Endothelial cell of umbilical vein (primary cell): ENCODE measurements around the gene DENND5B. TPM values are rescaled to one million over a fixed set of nuclear protein-coding genes. Genes with fewer than 3 reads are reported as not detected.

Experiments
- BruUV-seq: library from RNA; stranded (reverse); fragments of 400-500 nt; replicated peaks from 2 replicates; lab custom pipeline; 2021; lab: Mats Ljungman, UMichigan
- CTCF ChIA-PET: fragments of 300-600, 350-600 bp; sonication (Branson Sonifier 250); formaldehyde crosslinking; loops from one replicate; lab custom pipeline; 2021; ENCODE audit warnings: antibody characterized with exemption, inconsistent platforms; lab: Charles Lee
- POLR2A ChIA-PET: fragments of 300-600, 350-600 bp; sonication (Branson Sonifier 250); formaldehyde crosslinking; loops from one replicate; lab custom pipeline; 2021; ENCODE audit warnings: antibody characterized with exemption, inconsistent platforms; lab: Charles Lee
- DNase-seq: peaks from one replicate; pipeline ENCODE4 v3.0.0-alpha.2; 2011; ENCODE audit warnings: low read depth, low spot score
- FAIRE-seq: peaks from 2 replicates; lab custom pipeline; 2011; peaks lifted over from hg19 to GRCh38; lab: Jason Lieb, UNC
- H2AFZ ChIP-seq: 2 replicates; pipeline ENCODE4 v1.6.0; 2012; ENCODE audit warnings: low read depth, low read length, control low read depth, inconsistent platforms
- H3K27ac ChIP-seq: 2 replicates; pipeline ENCODE4 v1.5.1; 2011; ENCODE audit warnings: low read depth, mild to moderate bottlenecking, control low read depth, low read length, moderate library complexity; ENCODE audit not compliant: insufficient read depth
- H3K27me3 ChIP-seq, 2 experiments: 2 replicates each; pipeline versions ENCODE4 v1.6.0 to v1.6.1; 2011; ENCODE audit warnings: low read length in 2 of 2, mixed read lengths in 1 of 2; ENCODE audit not compliant: control insufficient read depth in 2 of 2, insufficient read depth in 2 of 2
- H3K36me3 ChIP-seq, 2 experiments: 2 replicates in 1 of 2; 3 replicates in 1 of 2; pipeline ENCODE4 v1.5.1; 2011; ENCODE audit warnings: low read length in 2 of 2, mild to moderate bottlenecking in 1 of 2, moderate library complexity in 1 of 2; ENCODE audit not compliant: control insufficient read depth in 2 of 2, insufficient read depth in 2 of 2; ENCODE audit errors: extremely low read depth in 1 of 2
- H3K4me1 ChIP-seq: 3 replicates; pipeline ENCODE4 v1.5.1; 2011; ENCODE audit warnings: mild to moderate bottlenecking, low read length; ENCODE audit not compliant: control insufficient read depth, insufficient read depth; ENCODE audit errors: extremely low read depth
- H3K4me2 ChIP-seq: 2 replicates; pipeline ENCODE4 v1.6.1; 2011; ENCODE audit warnings: low read length, control low read depth, mixed read lengths; ENCODE audit not compliant: insufficient read depth
- H3K4me3 ChIP-seq, 3 experiments: fragments of 200-600 bp in 1 of 3; sonication (generic), shearing (Covaris generic) in 1 of 3; replicated peaks in 1 of 3; 2 replicates each; pipeline ENCODE4 v1.5.1; 2011 to 2016; ENCODE audit warnings: control low read depth in 3 of 3, low read length in 3 of 3, mild to moderate bottlenecking in 2 of 3, inconsistent platforms in 1 of 3, low read depth in 1 of 3, moderate library complexity in 1 of 3; ENCODE audit not compliant: insufficient read depth in 1 of 3
- H3K79me2 ChIP-seq: 2 replicates; pipeline ENCODE4 v1.6.0; 2012; ENCODE audit warnings: low read length, inconsistent platforms; ENCODE audit not compliant: control insufficient read depth, insufficient read depth
- H3K9ac ChIP-seq: replicated peaks from 2 replicates; pipeline ENCODE3; 2011; ENCODE audit warnings: low read length, control low read depth; ENCODE audit not compliant: insufficient read depth; ENCODE audit errors: extremely low read depth
- H3K9me1 ChIP-seq: replicated peaks from 3 replicates; pipeline ENCODE4 v1.6.0; 2011; ENCODE audit warnings: mild to moderate bottlenecking, low read length; ENCODE audit not compliant: control insufficient read depth, insufficient read depth; ENCODE audit errors: extremely low read depth
- H3K9me3 ChIP-seq: replicated peaks from 2 replicates; pipeline ENCODE4 v1.5.1; 2012; ENCODE audit warnings: low read length, inconsistent platforms; ENCODE audit not compliant: control insufficient read depth, insufficient read depth
- H4K20me1 ChIP-seq: replicated peaks from 2 replicates; pipeline ENCODE3; 2011; ENCODE audit warnings: mild to moderate bottlenecking, low read length; ENCODE audit not compliant: control insufficient read depth, insufficient read depth; ENCODE audit errors: extremely low read depth
- CTCF ChIP-seq, 2 donors: IDR thresholded peaks; 1 replicate in 1 of 2; 2 replicates in 1 of 2; pipeline ENCODE4 v1.5.1; 2011; ENCODE audit warnings: low read length in 2 of 2, mild to moderate bottlenecking in 2 of 2, moderate library complexity in 2 of 2, control low read depth in 1 of 2, inconsistent platforms in 1 of 2, low read depth in 1 of 2; ENCODE audit not compliant: insufficient read depth in 1 of 2; ENCODE audit errors: extremely low read depth in 1 of 2
- FOS ChIP-seq: IDR thresholded peaks from 2 replicates; pipeline ENCODE4 v1.6.1; 2011; ENCODE audit warnings: mild to moderate bottlenecking, low read length, moderate library complexity, borderline replicate concordance; ENCODE audit not compliant: insufficient read depth
- GATA2 ChIP-seq: IDR thresholded peaks from 2 replicates; pipeline ENCODE4 v1.7.0; 2011; ENCODE audit warnings: low read depth, mild to moderate bottlenecking, moderate library complexity, mixed read lengths, low read length; ENCODE audit not compliant: insufficient read length, insufficient read depth
- MAX ChIP-seq: IDR thresholded peaks from 2 replicates; pipeline ENCODE4 v1.6.1; 2011; ENCODE audit not compliant: insufficient read depth, insufficient read length
- MYC ChIP-seq: IDR thresholded peaks from one replicate; pipeline ENCODE4 v1.6.1; 2011; ENCODE audit warnings: mild to moderate bottlenecking, low read depth, low read length
- POLR2A ChIP-seq: IDR thresholded peaks from 2 replicates; pipeline ENCODE4 v1.6.1; 2012; ENCODE audit warnings: low read depth, mild to moderate bottlenecking, control low read depth, low read length
- POLR2AphosphoS5 ChIP-seq: IDR thresholded peaks from 2 replicates; pipeline ENCODE4 v1.6.1; 2012; ENCODE audit warnings: low read depth, mild to moderate bottlenecking, control low read depth, low read length, moderate library complexity; ENCODE audit not compliant: insufficient read depth
- dilution Hi-C: fragments of 300-500 bp; cut with MboI; formaldehyde crosslinking; loops from one replicate; pipeline ENCODE4 v1.15.0; 2019; ENCODE audit warnings: low sequenced_read_pairs; ENCODE audit not compliant: extremely low pct_ligation_motif_present
- intact Hi-C: fragments of 100-400 bp; cut with micrococcal nuclease; formaldehyde crosslinking; loops from one replicate; pipeline ENCODE4 v1.10.0; 2022
- polyA plus RNA-seq, 4 experiments: library from polyadenylated mRNA; depleted of rRNA in 3 of 4; stranded (reverse) in 3 of 4; unstranded in 1 of 4; fragments of >200 nt; gene quantifications; 2 replicates each; pipeline versions ENCODE4 v1.2.1 to v1.2.3, GENCODE V29; 2011 to 2012; ENCODE audit warnings: missing spikeins in 1 of 4
- total RNA-seq: library from RNA; stranded (reverse); gene quantifications from 2 replicates; pipeline ENCODE4 v1.2.3, GENCODE V29; 2021

The DENND5B gene
- total and polyA plus RNA-seq, 2 donors (not counting 3 experiments of a cell fraction or from before 2014, with no cell fraction given): 10.3 to 18.3 TPM

GRCh38 chr12:31618228-31619025 is 27.5 kb upstream of the DENND5B start:
- dilution Hi-C loops (no loop called here), intact Hi-C loops (no loop called here)
- H3K4me3 ChIP-seq: no peak overlapping the region
- H3K9me1 ChIP-seq: no peaks in the 10 kb centered on the region
- DNase-seq (peak; percentile 48), FAIRE-seq (no peak)
- no peak overlapping the region for H3K9ac ChIP-seq
- TF ChIP-seq CTCF (IDR thresholded peaks at IDR 0.05; ENCODE audit: extremely low read depth in 1 of 2, insufficient read depth in 1 of 2, low read depth in 1 of 2, low read length in 2 of 2): no peak
- no peak for TF ChIP-seq FOS
- TF ChIP-seq GATA2: no peak
- no peak for TF ChIP-seq MAX
- no peak for TF ChIP-seq POLR2A
- no peak for TF ChIP-seq MYC
- no peak for TF ChIP-seq POLR2AphosphoS5
- no peak overlapping the region for H2AFZ ChIP-seq
- H3K27me3 ChIP-seq: no peaks in the 10 kb centered on the region
- ChIA-PET POLR2A (no interaction called here), CTCF (no interaction called here)
- H3K9me3 ChIP-seq: no peaks in the 10 kb centered on the region
- no peak overlapping the region for H3K27ac ChIP-seq
- H3K79me2 ChIP-seq: no peaks in the 10 kb centered on the region
- no TSS peak for BruUV-seq
- H4K20me1 ChIP-seq: no peaks in the 10 kb centered on the region
- H3K4me1 ChIP-seq: no peaks in the 10 kb centered on the region
- H3K4me2 ChIP-seq: no peak overlapping the region
- H3K36me3 ChIP-seq: no peaks in the 10 kb centered on the region
